Smooth muscle cell (in vitro differentiated cells): Measurements from ENCODE around the gene MYL11. TPM values are rescaled to one million over a fixed set of nuclear protein-coding genes. Genes with fewer than 3 reads are reported as not detected.
A peak's percentile ranks its signal among the peaks of the same experiment; 100 is the strongest.

Experiments used
- DNase-seq: peaks from one replicate; lab custom pipeline; 2025; ENCODE audit not compliant: unreplicated experiment; lab: John Stamatoyannopoulos, UW
- H2AFZ ChIP-seq: fragments of 200-600 bp; sonication (generic); 2 replicates; pipeline ENCODE4 v1.6.0; 2016; ENCODE audit warnings: antibody characterized with exemption, low read depth, mild to moderate bottlenecking
- H3F3A ChIP-seq: fragments of 200-600 bp; sonication (generic); 2 replicates; pipeline ENCODE4 v1.6.0; 2017; ENCODE audit warnings: antibody characterized with exemption, low read depth
- H3K27ac ChIP-seq: fragments of 200-600 bp; sonication (generic); 2 replicates; pipeline ENCODE4 v1.5.1; 2016; ENCODE audit warnings: low read depth, mild to moderate bottlenecking
- H3K27me3 ChIP-seq: fragments of 200-600 bp; sonication (generic); 2 replicates; pipeline ENCODE4 v1.6.1; 2016; ENCODE audit warnings: low read depth, mild to moderate bottlenecking
- H3K36me3 ChIP-seq: fragments of 200-600 bp; sonication (generic); 2 replicates; pipeline ENCODE4 v1.5.1; 2016; ENCODE audit warnings: low read depth
- H3K4me1 ChIP-seq: fragments of 200-600 bp; sonication (generic); 2 replicates; pipeline ENCODE4 v1.5.1; 2016; ENCODE audit warnings: low read depth
- H3K4me2 ChIP-seq: fragments of 200-600 bp; sonication (generic); 2 replicates; pipeline ENCODE4 v1.6.0; 2016; ENCODE audit warnings: mild to moderate bottlenecking
- H3K4me3 ChIP-seq: fragments of 200-600 bp; sonication (generic); 2 replicates; pipeline ENCODE4 v1.5.1; 2016; ENCODE audit warnings: mild to moderate bottlenecking
- H3K79me2 ChIP-seq: fragments of 200-600 bp; sonication (generic); 2 replicates; pipeline ENCODE4 v1.6.0; 2016; ENCODE audit warnings: low read depth, mild to moderate bottlenecking
- H3K9ac ChIP-seq: fragments of 200-600 bp; sonication (generic); 2 replicates; pipeline ENCODE4 v1.6.0; 2016; ENCODE audit warnings: low read depth
- H3K9me3 ChIP-seq: fragments of 200-600 bp; sonication (generic); replicated peaks from 2 replicates; pipeline ENCODE4 v1.5.1; 2016; ENCODE audit warnings: low read depth
- H4K20me1 ChIP-seq: fragments of 200-600 bp; sonication (generic); 2 replicates; pipeline ENCODE4 v1.6.0; 2016; ENCODE audit warnings: low read depth
- CTCF ChIP-seq: fragments of 200-600 bp; sonication (generic); IDR thresholded peaks from 2 replicates; pipeline ENCODE4 v1.5.1; 2017; ENCODE audit warnings: borderline replicate concordance, mild to moderate bottlenecking, antibody characterized with exemption; ENCODE audit not compliant: insufficient read depth, poor library complexity, severe bottlenecking
- WGBS: methylation state at CpG from one replicate; pipeline ENCODE4 v1.1.7; 2016; ENCODE audit warnings: low lambda C conversion rate; 5-methylcytosine and 5-hydroxymethylcytosine counted together
- polyA plus RNA-seq: library from polyadenylated mRNA; unstranded; fragments of >200 nt; fragmentation: Nextera tagmentation; extraction: Ambion mirVana; gene quantifications from 2 replicates; pipeline ENCODE4 v1.2.1, GENCODE V29; 2016
- total RNA-seq: library from RNA; depleted of rRNA; stranded (reverse); fragments of >200 nt; gene quantifications from 2 replicates; pipeline ENCODE4 v1.2.3, GENCODE V29; 2014

The MYL11 gene
- total and polyA plus RNA-seq, 2 experiments from 2014 or later: 3.6 TPM; not detected in 1

DNA sequence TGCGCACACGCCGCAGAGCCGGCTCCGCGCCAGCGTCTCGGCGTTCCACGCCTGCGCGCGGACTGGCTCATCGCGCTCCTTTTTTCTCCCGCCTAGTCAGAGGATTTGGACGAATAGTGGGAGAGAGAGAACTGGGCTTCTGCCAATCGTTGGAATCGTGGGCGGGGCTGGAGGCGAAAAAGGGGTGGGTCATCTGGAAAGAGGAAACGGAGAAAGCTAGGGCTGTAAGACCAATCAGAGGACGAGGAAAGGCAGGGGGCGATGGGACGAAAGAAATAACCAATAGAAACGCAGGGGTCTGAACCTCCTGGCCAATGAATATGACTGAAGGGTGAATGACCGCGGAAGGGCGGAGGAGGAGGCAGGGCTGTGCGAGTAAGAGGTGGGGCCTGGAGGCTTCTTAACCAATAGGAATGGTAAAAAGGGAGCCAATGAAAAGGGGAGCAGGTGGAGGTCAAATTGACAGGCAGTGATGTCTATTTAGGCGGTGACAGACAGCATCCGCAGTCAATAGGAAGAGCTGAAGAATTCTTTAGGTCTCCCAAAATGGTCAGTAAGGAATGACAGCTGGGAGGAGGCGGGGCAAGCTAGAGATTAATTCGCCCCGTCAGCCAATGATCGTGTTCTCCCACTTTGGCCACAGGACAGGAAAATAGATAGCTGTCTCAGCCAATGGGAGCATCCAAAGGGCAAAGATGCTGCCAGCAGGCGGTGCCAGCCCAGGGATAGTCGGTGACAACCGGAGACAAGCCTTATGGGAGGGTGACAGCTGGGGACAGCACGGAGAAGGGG, 4.0 kb upstream of the MYL11 start, which contains the start of gene TBC1D10B:
Gene TBC1D10B (minus strand): TSS at position 39 of the 792 bp plus-strand sequence. CDS start 311 bp downstream, outside the sequence.
- Histone ChIP-seq H3K4me3 (peak within 1 kb of the TSS; percentile 59), H4K20me1 (peaks cover 41% of the 10 kb centered on the region), H3K4me2 (peak within 1 kb of the TSS; percentile 93), H3K9ac (peak within 1 kb of the TSS; percentile 67), H3K36me3 (no peaks in the 10 kb centered on the region), H3K4me1 (peaks cover 22% of the 10 kb centered on the region), H3F3A (peaks cover 4% of the 10 kb centered on the region), H3K27ac (peak within 1 kb of the TSS; percentile 69), H3K9me3 (no peaks in the 10 kb centered on the region), H2AFZ (peak within 1 kb of the TSS; percentile 4), H3K79me2 (peaks cover 42% of the 10 kb centered on the region), H3K27me3 (no peaks in the 10 kb centered on the region)
- DNase-seq: peak; percentile 92
- peak; percentile 5 for TF ChIP-seq CTCF
- WGBS: under 1% methylated on average over 39 of the region's 40 CpGs

GRCh38 chr16:30371248-30371816, 3.3 kb upstream of the MYL11 start:
- peaks cover 34% of the 10 kb centered on the region for H4K20me1 ChIP-seq
- no peaks in the 10 kb centered on the region for H3K9me3 ChIP-seq
- H3K27ac ChIP-seq: peak overlapping the region; percentile 39
- TF ChIP-seq CTCF: no peak
- H2AFZ ChIP-seq: peak overlapping the region; percentile 4
- peak overlapping the region; percentile 21 for H3K9ac ChIP-seq
- H3K4me1 ChIP-seq: peaks cover 25% of the 10 kb centered on the region
- peak overlapping the region; percentile 81 for H3K4me2 ChIP-seq
- peaks cover 4% of the 10 kb centered on the region for H3F3A ChIP-seq
- no peaks in the 10 kb centered on the region for H3K27me3 ChIP-seq
- no peaks in the 10 kb centered on the region for H3K36me3 ChIP-seq
- no peak for DNase-seq
- peak overlapping the region; percentile 38 for H3K4me3 ChIP-seq
- H3K79me2 ChIP-seq: peaks cover 35% of the 10 kb centered on the region
- 35% methylated on average over 10 of the region's 11 CpGs for WGBS

DNA sequence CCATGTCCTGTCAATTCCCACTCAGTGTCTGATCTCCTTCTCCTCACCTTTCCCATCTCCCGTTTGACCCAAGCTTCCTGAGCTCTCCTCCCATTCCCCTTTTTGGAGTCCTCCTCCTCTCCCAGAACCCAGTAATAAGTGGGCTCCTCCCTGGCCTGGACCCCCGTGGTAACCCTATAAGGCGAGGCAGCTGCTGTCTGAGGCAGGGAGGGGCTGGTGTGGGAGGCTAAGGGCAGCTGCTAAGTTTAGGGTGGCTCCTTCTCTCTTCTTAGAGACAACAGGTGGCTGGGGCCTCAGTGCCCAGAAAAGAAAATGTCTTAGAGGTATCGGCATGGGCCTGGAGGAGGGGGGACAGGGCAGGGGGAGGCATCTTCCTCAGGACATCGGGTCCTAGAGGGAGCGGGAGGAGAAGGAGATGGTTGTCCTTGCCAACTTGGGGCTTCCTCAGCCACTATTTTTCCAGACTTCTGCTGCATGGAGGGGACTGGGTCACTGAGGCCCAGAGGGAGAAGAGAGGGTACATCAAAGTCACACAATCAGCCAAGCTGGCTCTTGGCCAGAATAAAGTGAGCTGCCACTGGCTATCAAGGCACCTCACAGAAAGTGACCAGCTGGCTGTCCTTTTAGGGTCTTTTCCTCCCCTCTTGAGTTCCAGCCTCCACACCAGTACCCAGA, 2.4 kb upstream of the MYL11 start:
- Histone ChIP-seq H3K27me3 (no peaks in the 10 kb centered on the region), H3K36me3 (no peaks in the 10 kb centered on the region), H3F3A (peaks cover 4% of the 10 kb centered on the region), H3K4me2 (no peak overlapping the region), H4K20me1 (peaks cover 26% of the 10 kb centered on the region), H2AFZ (no peak overlapping the region), H3K4me1 (peaks cover 29% of the 10 kb centered on the region), H3K9ac (no peak overlapping the region), H3K79me2 (peaks cover 27% of the 10 kb centered on the region), H3K27ac (no peak overlapping the region), H3K4me3 (no peak overlapping the region), H3K9me3 (no peaks in the 10 kb centered on the region)
- DNase-seq: no peak
- no peak for TF ChIP-seq CTCF
- WGBS: 96% methylated on average over 5 of the region's 6 CpGs
